Hematopoietic multipotent progenitor cell treated with erythropoietin and hydrocortisone succinate and interleukin-3 and kit ligand, for 15 days (in vitro differentiated cells): ENCODE measurements around the gene RETREG3.
A peak's percentile ranks its signal among the peaks of the same experiment; 100 is the strongest.
"Not testable (repeated sequence)": the region's sequence is repeated elsewhere in the genome, so short reads cannot be mapped to it uniquely, and the experiment has no call there.

Experiments used
- DNase-seq: peaks from one replicate; pipeline ENCODE4 v3.0.0-alpha.2; 2015; ENCODE audit warnings: low spot score

RETREG3 gene, protein sequence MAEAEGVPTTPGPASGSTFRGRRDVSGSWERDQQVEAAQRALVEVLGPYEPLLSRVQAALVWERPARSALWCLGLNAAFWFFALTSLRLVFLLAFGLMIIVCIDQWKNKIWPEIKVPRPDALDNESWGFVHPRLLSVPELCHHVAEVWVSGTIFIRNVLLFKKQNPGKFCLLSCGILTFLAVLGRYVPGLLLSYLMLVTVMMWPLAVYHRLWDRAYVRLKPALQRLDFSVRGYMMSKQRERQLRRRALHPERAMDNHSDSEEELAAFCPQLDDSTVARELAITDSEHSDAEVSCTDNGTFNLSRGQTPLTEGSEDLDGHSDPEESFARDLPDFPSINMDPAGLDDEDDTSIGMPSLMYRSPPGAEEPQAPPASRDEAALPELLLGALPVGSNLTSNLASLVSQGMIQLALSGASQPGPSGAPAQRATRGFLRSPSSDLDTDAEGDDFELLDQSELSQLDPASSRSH

DNA sequence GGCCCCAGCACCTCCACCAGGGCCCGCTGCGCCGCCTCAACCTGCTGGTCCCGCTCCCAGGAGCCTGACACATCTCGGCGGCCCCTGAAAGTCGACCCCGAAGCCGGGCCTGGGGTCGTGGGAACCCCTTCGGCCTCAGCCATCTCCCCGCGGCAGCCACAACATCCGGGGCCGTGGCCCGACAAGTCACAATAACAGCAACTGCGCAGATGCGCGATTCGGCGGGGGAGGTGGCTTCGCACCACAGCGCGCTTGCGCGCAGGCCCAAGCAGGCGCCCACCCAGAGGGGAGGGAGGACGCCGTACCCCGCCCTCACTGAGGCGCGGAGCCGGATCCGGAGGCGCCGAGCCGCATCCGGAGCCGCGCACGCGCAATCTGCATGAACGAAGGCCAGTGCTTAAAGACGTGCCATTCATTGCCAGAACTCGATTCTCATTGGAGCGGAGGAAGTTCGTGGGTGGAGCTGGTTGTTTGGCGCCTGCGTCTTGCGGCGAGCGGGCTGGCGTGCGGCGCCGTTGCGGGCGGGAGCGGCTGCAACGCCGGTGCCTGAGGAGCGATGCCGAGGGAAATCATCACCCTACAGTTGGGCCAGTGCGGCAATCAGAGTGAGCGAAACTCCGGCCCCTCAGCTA, at the start of gene RETREG3, which contains the start of gene TUBG1:
Gene RETREG3, minus strand, starts transcription at position 193 of the 632 bp plus-strand sequence. Its CDS starts 50 bp downstream, at position 143.
Gene TUBG1, plus strand, starts transcription at position 502 of the 632 bp plus-strand sequence. Its CDS starts 55 bp downstream, at position 557.
- DNase-seq, result peak; percentile 99

DNA sequence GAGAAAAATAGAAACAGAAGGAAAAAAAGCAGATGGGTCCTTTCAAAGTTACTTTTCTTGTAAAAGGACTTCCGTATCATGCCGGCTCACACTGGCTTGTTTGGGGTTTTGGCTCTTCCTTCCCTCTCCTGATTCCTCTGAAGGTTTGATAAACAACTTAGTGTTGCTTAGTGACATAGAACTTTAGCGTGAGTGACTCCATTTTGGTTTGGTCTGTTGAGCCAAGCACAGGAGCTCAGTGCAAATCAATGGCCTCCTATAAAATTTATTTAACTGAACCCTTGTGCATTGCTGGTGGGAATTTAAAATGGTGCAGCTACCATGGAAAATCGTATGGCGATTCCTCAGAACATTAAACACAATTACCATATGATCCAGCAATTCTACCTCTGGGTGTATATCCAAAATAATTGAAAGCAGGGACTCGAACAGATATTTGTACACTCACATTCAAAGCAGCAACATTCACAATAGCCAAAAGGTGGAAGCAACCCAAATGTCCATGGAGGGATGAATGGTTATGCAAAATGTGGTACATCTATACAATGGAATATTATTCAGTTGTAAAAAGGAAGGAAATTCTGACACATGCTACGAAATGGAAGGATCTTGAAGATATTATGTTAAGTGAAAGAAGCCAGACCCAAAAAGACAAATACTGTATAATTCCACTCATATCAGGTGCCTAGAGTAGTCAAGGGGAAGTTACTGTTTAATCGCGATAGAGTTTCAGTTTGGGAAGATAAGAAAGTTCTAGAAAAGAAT, 48.8 kb upstream of the RETREG3 start:
- DNase-seq, result no peak

DNA sequence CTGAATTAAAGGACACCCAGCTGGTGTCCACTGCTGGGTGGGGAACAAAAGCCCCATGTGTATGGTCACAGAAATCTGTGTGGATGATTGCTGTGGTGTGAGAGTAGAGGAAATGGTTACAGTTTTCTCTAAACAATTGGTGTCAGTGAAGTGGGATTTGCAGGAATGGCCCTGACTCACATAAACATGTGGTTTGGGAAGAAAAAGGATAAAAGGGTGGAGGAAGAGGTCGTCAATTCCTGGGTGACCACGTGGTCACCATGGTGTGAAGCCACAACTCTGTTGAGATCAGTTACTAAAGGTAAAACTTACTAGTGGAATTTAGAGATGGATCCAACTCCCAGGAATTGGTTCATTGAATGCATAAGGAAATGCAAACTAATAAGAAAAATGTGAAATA, 46.4 kb upstream of the RETREG3 start:
- no peak for DNase-seq

DNA sequence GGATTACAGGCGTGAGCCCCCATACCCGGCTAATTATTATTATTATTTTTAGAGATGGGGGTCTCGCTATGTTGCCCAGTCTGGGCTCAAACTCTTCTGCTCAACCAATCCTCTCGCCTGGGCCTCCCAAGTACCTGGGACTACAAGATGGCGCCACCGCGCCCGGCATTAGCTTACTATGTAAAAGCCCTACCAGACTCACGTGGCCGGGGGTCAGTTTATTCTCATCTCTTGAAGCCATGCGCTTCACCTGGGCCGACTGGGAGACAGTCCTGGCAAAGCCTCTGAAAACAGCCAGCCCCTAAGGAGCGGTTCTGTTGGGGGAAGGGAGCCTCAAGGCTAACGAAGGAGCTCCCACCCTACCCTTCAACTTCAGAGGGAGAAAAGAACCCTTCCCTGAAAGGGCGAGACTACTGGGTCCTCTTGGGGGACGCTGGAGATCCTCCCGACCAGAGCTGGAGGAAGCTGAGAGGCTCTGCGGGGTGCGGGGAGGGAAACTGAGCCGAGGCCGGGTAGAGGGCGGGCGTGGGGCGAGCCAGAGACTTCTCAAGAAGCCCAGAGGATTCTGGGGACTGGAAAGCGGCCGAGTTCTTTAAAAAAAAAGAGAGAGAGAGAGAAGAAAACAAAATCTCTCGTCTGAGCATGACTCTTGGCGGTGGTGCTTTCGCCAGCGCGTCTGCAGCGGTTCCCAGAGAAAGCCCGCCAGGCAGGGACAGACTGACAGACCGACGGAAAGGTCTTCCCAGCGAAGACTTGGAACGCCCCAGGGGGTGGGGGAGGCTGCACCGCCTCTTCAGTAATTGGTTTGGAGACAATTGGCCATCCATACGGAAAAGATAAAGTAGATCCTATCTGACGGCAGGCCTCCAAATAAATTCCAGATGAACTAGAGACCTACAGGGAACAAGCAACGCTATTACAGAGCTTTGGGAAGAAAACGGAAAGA, 44.3 kb upstream of the RETREG3 start:
- DNase-seq, result no peak

DNA sequence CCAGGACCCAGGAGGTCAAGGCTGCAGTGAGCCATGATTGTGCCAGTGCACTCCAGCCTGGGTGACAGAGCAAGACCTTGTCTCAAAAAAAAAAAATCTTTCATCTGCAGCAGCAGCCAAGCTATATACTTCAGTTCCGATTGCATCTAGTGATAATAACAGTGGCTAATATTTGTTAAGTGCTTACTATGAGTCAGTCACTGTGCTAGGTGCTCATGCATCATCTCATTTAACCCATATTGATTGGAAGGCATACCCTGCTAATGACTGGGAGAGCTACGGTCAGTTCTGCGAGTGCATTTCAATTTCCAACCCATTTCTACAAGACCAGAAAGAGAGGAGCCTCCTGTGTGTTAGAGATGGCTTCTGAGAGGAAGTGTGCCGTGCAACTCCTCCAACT, 42.2 kb upstream of the RETREG3 start:
- DNase-seq, result no peak

DNA sequence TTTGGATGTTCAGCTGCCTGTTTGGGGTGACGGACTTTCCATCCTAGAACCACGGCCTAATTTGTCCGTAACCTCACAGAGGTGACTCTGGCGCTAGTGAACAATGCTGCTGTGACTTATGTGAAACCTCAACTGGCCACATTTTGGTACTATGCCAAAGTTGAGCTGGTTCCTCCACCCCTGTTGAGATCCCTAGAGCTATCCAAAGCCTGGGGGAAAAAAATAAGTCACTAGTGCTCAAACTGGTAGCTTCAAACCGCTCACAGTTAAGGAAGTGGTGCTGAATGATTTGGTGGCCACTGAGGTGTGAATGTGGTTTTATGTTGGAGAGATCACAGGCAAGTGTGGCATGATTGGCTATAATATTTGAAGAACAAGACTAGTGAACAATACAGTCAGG, 38.6 kb upstream of the RETREG3 start:
- DNase-seq, result no peak

DNA sequence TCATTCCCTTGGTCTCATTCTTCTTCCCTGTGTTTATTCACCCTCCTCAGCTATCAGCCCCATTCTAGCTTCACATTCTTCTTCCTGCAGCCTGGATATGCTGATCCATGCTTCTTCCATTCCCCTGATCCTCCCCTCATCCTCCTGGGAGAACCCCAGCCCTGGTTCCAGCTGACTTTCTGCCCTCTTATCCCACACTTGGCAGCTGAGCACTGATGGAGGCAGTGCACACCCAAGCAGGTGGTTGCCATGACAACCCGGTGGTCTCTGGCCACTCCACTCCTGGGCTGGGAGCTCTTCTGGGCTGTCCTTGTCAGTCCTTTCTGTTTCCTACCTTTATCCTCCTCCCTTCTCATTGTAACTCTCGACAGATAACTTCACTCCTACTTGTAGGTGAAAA, 33.2 kb upstream of the RETREG3 start:
- DNase-seq, result no peak

DNA sequence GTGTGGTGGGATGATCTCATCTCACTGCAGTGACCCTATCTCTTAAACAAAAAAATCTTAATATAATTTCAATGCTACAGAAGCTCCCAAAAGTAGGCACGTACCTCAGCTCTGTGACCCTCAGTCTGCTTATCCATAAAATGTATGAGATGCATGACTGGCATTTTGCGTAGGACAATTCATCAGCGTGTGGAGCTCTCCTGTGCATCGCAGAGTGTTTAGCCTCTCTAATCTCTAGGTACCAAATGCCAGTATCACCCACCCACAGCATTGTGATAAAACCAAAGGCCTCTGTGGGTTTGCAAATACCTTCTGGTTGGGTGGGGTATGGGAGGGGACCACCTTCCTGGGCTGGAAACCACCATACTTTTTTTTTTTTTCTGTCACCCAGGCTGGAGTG, 30.9 kb upstream of the RETREG3 start:
- peak; percentile 86 for DNase-seq

DNA sequence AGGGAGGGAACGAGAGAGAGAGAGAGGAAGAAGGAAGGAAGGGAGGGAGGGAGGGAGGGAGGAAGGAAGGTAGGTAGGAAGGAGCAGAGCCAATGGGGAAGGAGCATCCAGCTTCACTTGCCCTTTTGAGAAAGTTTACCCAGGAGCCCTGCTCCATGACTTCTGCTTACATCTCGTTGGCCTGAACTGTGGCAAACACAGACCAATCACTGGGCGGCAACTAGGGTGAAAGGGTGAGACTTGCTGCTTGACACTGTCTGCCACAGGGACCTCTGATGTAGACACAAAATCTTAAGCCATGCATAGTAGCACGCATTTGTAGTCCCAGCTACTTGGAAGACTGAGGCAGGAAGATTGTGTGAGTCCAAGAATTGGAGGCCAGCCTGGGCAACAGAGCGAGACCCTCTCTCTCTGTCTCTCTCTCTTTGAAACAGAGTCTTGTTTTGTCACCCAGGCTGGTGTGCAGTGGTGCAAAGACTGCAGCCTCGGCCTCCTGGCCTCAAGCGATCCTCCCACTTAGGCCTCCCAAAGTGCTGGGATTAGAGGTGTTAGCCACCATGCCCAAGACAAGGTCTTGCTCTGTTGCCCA, 30.4 kb upstream of the RETREG3 start:
- DNase-seq, result peak; percentile 45

DNA sequence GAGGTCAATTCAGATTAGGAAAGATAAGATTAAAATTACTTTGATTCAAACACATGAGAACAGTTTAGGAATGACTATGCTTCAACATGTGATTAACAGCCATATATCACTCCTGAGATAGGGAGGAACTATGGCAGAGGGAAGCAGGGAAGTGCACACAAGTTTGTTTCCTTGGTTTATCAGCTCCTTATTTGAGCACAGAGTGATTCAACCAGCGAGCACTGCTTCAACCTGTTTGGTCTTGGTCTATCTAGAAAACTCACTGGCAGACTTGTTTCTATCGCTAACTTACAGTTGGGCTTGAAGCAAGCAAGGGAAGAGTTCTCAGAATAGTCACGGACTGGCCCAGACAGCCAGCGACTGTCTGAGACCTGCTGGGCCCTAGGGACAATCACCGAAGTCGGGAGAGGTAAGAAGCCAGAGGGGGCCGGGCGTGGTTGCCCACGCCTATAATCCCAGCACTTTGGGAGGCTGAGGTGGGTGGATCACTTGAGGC, 23.8 kb upstream of the RETREG3 start:
- DNase-seq, result peak; percentile 80

DNA sequence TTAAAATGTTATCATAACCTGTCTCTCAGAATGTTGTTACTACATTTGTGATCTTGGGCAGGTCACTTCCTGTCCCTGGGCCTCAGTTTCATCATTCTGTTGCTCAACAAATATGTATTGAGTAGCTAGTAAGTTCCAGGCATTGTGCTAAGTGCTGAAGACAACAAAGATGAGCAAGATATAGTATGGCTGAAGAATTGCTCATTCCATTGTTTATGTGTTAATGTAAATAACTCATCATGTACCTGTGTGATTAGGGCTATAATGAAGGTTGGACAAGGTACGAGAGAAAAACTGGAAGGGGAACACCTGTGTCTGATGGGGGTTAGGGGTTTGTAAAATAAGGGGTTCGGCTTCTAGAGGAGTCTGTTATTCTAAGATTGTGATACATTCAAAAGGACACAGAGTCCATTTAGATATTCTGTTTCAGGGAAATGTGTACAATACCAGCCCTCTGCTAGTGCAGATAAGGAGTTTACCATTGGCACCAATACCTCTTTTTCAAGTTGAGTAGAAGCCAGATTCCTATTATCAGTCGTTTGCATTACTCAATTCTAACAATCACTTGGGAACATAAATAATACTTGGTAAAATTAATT, 20.3 kb upstream of the RETREG3 start:
- peak; percentile 91 for DNase-seq

DNA sequence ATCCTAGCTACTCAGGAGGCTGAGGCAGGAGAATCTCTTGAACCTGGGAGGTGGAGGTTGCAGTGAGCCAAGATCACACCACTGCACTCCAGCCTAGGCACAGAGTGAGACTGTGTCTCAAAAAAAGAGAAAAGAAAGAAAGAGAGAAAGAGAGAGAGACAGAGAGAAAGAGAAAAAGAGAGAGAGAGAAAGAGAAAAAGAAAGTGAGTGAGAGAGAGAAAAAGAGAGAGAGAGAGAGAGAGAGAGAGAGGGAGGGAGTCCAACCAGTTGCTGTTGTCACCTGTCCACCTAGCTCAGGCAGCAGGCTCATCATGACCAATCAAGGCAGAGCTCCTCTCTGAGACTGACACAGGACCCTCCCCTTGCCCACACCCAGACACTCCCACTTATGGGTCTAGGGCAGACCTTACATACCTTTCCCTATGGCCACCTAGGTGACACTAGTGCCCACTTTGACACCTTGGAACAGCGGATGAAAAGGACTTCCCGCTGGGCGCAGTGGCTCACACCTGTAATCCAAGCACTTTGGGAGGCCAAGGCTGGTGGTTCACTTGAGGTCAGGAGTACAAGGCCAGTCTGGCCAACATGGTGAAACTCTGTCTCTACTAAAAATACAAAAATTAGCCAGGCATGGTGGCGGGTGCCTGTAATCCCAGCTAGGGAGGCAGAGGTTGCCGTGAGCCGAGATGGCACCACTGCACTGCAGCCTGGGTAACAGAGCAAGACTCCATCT, 18.0 kb upstream of the RETREG3 start:
- not testable (repeated sequence) for DNase-seq

DNA sequence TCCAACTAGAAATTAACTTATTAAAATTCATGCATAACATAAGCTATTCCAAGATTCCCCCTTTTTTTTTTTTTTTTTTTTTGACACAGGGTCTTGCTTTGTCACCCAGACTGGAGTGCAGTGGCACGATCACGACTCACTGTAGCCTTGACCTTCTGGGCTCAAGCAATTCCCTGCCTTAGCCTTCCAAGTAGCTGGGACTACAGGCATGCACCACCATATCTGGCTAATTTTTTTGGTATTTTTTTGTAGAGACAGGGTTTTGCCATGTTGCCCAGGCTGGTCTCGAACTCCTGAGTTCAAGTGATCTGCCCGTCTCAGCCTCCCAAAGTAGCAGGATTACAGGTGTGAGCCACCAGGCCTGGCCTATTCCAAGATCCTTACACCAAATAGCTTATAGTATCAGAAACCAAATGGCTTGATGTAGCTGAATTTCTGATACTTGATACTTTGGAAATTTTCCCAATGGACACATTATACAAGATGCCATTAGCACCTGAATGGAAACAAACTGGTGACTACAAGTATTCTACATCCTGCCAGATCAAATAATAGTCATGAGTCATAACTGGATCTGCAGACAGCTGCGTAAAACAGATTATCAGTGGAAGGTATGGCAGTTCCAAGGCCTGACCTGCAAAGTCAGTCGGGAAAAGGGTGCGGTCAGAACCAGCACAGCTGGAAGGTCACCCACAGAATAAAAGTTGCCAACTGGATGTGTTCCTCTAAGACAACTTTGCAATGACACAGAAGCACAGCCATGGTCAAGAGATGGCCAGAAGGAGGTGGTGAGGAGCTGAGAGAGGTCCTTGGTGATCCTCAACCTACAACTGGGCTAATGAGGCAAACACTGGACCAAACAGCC, 14.8 kb upstream of the RETREG3 start:
- DNase-seq, result peak; percentile 89

DNA sequence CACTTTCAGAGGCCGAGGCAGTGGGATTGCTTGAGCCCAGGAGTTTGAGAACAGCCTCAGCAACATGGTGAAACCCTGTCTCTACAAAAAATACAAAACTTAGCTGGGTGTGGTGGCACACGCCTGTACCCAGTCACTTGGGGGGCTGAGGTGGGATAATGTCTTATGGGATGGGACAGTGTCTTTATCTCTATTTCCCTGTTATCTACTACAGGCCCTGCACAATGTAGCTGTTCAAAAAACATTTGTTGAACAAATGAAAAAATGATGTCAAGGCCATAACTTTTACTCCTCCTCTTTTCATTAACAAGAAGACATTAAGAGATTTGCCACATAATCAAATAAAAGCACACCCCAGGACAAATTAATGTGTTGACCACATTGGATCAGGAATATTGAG, 14.1 kb upstream of the RETREG3 start:
- DNase-seq, result no peak

DNA sequence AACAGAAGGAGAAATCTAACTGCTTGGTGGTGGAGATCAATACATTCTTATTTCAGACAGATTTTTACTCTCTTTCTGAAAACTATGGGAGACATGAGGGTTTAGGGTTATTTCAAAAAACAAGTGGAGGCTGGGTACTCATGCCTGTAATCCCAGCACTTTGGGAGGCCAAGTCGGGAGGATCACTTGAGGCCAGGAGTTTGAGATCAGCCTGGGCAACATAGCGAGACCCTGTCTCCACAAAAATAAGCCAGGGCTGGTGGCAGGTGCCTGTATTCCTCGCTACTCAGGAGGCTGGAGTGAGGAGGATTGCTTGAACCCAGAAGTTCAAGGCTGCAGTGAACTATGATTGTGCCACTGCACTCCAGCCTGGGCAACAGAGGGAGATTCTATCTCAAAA, 12.8 kb upstream of the RETREG3 start:
- not testable (repeated sequence) for DNase-seq

DNA sequence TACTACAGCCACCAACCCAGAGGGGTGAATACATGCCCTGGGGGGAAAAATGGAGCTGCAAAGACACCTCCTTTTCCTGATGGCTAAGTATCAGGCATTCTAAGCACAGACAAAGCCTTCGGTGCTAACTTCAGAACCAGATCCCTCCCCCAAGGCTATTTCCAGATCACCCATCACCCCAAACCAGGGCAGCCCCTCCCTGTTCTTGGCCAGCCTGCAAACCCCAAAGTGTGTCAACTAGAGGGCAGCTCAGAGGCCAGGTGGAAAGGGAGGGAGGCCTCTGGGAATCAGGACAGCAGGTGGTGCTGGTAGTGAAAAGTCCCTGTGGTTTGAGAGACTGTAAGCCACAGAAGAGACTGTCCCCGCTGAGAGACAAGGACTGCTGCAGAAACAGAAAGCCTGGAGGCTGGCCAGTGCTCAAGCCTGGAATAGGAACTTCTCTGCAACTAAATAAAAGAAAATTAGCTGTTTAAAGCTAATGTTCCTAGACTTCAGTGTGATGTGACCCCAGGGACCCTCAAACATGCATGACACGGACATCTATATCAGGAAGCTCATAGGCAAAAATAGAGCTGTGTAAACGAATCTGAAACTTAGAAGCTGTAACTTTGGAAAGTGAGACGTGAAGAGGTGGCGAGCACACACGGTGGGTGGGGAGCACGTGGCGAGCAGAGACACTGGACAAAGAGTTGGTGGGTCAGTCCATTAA, 9.4 kb upstream of the RETREG3 start:
- peak; percentile 64 for DNase-seq

DNA sequence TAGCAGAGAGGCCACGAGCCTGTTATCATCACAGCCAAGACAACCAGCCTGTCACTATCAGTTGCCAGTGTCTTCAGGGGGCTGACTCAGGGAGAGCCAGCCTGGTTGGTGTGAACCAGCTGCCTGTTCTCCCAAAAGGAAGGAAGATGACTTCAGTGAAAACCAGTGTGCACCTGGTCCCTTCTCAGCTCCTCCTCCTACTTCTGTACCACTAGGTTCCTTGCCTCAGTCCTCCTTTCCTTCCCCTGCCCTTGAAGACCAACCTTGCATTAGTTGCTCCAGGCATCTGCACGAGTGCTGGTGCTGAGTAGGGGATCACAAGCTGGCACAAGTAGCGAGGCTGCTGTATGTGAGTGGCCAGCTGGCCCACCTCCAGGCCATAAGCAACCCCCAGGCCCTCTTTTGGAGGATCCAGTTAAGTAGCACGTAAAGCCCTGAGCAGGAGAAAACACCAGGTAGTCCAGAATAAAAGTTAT, 8.8 kb upstream of the RETREG3 start:
- DNase-seq, result peak; percentile 85
